OCI-LY3 (cell line): ENCODE measurements around the gene ADAMTS14.

Experiments
- CTCF ChIP-seq: fragments of 200-600, 300-600 bp; sonication (generic); IDR thresholded peaks from 2 replicates; pipeline ENCODE4 v1.5.1; 2014; ENCODE audit warnings: antibody characterized with exemption, low read length, low read depth
- EZH2phosphoT487 ChIP-seq: fragments of 200-600 bp; shearing (Covaris generic); IDR thresholded peaks from 2 replicates; pipeline ENCODE4 v1.6.1; 2018; ENCODE audit warnings: antibody characterized with exemption, mixed run types, low read depth

GRCh38 chr10:70732569-70732968, 60.3 kb downstream of the ADAMTS14 start:
- TF ChIP-seq CTCF (no peak), EZH2phosphoT487 (no peak)
